ENCODE results near the gene SPON1. TPM values are rescaled to one million over a fixed set of nuclear protein-coding genes. Genes with fewer than 3 reads are reported as not detected.
"Not testable (repeated sequence)": the region's sequence is repeated elsewhere in the genome, so short reads cannot be mapped to it uniquely, and the experiment has no call there.

SPON1 gene
- total RNA-seq, 2 experiments from 2014 or later = 0.08 to 0.36 TPM

- ChIA-PET POLR2A (no interaction called here), CTCF (no interaction called here)
Measured at GRCh38 chr11:14022821-14023220, 60.3 kb downstream of the SPON1 start.

DNA sequence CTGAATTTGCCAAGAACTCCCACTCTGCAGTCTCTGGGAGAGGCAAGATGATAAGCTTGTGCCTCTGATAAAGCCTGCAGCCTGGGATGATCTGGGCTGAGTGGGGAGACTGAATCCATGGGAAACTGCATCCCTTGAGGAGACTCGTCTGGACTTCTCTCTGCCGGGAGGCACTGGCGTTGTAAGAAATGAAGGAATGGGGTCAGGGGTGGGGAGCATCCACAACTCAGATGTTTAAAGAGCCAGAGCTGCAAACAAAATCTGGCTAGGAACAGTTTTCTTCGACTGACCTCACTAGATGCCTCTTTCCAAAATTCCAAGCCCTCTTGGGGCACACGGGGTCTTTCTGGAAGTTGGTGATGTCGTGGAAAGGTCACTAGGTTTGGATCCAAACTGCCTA is 64.4 kb downstream of the SPON1 start:
- CTCF ChIA-PET = no interaction called here
- POLR2A ChIA-PET = no interaction called here

GRCh38 chr11:14027525-14027924 is 65.0 kb downstream of the SPON1 start:
- ChIA-PET CTCF (no interaction called here), POLR2A (no interaction called here)

DNA sequence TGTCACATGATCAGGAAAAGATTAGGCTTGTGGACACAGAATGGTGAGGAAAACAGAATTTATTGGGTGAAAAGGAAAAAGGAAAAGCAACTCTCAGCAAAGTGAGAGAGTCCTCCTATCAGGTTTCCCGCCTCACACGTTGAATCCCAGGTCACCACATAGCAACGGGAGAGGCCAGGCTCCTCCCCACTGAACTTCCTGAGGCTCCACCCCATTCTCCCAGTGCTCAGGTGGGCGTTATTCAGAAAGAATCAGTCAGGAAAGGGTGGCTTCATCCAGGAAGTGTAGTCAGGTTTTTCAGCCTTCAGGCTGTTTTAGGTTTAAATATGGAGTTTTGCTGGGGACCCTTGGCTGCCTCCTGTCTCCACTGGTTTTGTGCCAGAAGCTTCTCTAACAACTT is 66.9 kb downstream of the SPON1 start:
- CTCF ChIA-PET = no interaction called here
- POLR2A ChIA-PET = no interaction called here

GRCh38 chr11:14029971-14030920 is 67.7 kb downstream of the SPON1 start:
- CTCF ChIA-PET = no interaction called here
- POLR2A ChIA-PET = no interaction called here

GRCh38 chr11:14035526-14035925 is 73.0 kb downstream of the SPON1 start:
- POLR2A ChIA-PET, CTCF ChIA-PET: not testable (repeated sequence)

DNA sequence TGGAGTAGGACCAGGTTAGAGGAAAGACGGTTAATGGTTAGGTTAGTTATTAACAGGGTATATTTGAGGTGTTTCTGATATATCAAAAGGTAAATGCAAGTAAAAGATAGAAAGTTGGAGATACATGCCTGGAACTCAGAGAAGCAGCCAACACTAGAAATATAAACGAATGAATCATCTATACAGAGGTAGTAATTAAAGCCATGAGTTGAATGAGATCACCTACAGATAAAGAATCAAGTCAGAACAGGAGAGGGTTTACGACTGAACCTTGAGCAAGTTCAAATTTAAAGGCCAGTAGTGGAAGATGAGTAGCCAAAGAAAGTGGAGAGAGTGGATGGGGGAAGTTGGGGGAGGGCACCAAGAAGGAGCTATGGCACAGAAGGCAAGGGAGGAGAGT is 73.9 kb downstream of the SPON1 start:
- ChIA-PET POLR2A (no interaction called here), CTCF (no interaction called here)

DNA sequence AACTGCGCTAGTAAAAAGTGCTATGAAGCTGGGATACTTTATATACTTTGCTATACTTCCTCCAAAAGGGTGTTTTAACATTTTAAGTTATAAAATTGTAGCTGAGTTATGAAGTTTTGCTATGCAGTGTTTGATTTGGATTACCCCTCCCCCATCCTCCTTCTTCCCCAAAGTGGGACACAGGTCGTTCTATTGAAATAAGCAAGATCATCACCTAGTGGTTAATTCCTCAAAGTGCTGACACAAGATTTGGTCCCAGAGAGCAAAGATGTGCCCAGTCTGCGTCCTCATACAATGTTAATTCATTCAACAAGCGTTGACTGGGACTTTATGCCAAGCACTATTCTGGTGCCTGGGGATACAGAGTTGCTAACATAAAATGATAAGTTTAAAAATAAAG is 78.5 kb downstream of the SPON1 start:
- ChIA-PET POLR2A (no interaction called here), CTCF (no interaction called here)

DNA sequence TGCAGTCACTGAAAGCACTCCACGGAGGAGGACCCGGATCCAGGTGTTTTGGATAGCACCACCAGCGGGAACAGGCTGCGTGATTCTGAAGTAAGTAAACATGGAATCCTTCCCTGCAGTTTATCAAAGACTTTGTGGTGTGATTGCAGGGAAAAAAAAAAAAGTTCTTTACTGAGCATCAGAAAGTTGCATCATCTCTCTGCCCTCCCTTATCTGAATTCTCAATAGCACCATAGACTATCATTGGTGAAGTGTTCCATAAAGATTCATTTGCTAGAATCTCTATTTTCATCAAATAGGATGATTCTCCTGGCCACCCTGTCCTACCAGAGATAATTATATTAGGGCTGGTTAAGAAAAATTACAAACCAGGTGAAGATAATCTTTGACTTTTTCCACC is 79.0 kb downstream of the SPON1 start:
- CTCF ChIA-PET = no interaction called here
- POLR2A ChIA-PET = no interaction called here

GRCh38 chr11:14042686-14043465 is 80.4 kb downstream of the SPON1 start:
- POLR2A ChIA-PET = no interaction called here
- CTCF ChIA-PET = no interaction called here

DNA sequence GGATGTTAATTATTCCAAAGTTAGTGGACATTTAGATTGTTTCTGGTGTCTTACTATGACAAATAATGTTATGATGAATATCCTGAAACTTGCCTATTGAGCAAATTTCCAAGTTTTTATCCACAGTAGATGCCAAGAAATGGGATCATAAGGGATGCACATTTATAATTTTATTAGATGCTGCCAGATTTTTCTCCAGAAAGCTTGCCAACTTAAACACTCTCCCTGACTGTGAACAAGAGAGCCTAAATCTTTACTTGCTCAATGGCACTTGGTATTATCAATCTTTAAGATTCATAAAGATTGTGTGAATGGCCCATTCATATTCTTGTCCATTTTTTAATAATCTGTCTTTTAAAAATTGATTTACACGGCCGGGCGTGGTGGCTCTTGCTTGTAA is 82.4 kb downstream of the SPON1 start:
- CTCF ChIA-PET = no interaction called here
- POLR2A ChIA-PET = no interaction called here

DNA sequence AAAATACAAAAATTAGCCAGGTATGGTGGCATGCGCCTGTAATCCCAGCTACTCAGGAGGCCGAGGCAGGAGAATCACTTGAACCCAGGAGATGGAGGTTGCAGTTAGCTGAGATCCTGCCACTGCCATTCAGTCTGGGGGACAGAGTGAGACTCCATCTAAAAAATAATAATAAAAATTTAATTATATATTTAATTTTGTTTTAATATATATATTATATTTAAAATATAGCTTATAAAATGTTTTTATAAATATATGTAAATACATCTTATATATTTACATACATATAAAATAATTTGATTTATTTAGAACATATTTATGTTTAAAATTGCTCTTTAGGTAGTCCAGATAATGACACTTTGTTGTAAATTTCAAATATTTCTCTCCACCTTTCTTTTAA is 82.9 kb downstream of the SPON1 start:
- ChIA-PET CTCF (no interaction called here), POLR2A (no interaction called here)

DNA sequence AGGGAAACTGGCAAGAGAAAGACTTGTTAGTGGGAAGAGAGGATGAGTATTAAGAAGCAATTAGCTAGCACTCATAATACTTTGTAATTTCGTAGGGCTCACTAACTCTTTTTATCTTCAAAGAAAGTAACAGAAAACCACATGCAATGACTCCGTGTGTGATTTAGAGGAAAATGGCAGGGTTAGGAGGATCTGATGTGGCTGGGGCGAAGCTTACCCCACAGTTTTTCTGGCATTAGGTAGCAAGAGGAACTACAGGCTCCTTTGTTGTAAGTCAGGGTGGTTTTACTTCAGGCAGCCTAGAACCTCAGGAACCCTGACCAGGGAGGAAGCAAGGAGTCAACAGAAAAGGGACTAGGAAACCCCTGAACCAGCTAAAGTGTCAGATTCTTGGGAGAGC is 89.7 kb downstream of the SPON1 start:
- POLR2A ChIA-PET = no interaction called here
- CTCF ChIA-PET = no interaction called here

DNA sequence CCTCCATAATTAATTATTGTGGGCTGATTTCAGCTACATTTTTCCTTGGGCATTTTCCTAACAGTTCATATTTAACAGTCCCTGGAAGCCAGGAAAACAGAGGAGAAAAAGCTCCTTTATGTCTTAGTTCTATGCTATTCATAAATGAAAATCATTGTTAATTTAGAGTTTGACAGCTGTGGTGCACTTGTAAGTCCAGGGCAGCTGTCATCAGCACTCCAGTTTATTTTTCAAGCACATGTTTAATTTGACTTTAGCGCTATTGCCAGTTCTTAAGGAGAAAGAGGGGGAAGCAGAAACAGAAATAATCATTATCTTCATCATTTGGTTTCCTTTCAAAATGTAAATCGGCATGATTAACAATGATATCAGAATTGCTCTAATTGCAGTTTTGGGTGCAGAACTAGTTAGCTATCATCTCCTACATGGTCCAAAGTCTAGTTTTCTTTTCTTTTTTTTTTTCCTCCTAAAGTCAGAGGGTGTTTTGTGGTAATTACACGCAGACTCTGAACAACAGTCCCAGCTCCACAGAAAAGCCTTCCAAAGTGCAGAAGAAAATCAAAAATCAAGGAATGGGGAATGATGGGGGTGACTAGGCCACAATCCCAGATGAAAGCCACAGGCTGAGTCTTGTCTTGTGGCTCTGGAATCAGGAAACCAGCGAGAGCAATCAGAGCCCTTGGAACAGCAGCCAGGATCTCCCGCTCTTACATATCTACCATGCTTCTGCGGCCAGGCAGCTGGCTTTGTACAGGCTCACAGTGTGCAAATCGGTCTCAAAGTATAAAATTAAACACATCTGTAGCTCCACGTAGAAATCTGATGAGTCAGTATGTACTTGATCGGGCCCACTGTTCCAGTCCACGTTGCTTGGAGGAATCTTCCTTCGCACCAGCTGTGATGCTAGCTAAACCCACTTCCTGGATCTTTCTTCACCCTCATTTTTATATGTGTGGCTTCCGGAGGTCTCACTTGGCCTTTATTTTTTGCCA is 91.9 kb downstream of the SPON1 start:
- ChIA-PET POLR2A (no interaction called here), CTCF (no interaction called here)

DNA sequence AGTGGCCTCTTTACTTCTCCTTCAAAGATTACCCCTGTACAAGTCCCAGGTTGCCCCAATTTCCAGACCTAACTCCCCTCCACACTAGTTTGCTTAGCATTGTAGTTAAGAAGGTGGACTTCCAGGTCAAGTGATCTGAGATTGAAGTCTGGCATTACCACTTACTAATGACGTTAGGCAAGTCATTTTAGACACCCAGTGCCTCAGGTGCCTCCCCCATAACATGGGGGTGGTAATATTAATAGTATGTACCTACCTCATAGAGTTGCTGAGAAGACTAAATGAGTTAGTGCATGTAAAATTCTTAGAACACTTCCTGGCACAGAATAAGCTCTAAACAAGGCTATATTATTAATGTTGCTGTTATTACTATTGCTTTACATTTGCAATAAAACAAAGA is 93.4 kb downstream of the SPON1 start:
- ChIA-PET CTCF (no interaction called here), POLR2A (no interaction called here)

GRCh38 chr11:14058061-14058460 is 95.5 kb downstream of the SPON1 start:
- ChIA-PET POLR2A (no interaction called here), CTCF (no interaction called here)

GRCh38 chr11:14059491-14059890 is 97.0 kb downstream of the SPON1 start:
- ChIA-PET POLR2A (no interaction called here), CTCF (no interaction called here)

- CTCF ChIA-PET = no interaction called here
- POLR2A ChIA-PET = no interaction called here
Measured at GRCh38 chr11:14061721-14062120, 99.2 kb downstream of the SPON1 start.

- POLR2A ChIA-PET = no interaction called here
- CTCF ChIA-PET = no interaction called here
Measured at GRCh38 chr11:14065141-14065540, 102.6 kb downstream of the SPON1 start.

GRCh38 chr11:14065681-14066080 is 103.2 kb downstream of the SPON1 start:
- POLR2A ChIA-PET = no interaction called here
- CTCF ChIA-PET = no interaction called here

Data from activated CD8-positive, alpha-beta memory T cell treated with anti-CD3 and anti-CD28 coated beads for 36 hours (primary cell).